Tracheal epithelial cell (primary cell): ENCODE results near the gene NPM1. TPM values are rescaled to one million over a fixed set of nuclear protein-coding genes. Genes with fewer than 3 reads are reported as not detected.

Experiments used
- total RNA-seq: library from RNA; depleted of rRNA; stranded (reverse); fragments of >200 nt; gene quantifications from 2 replicates; pipeline ENCODE4 v1.2.1, GENCODE V29; 2014

Gene NPM1, protein sequence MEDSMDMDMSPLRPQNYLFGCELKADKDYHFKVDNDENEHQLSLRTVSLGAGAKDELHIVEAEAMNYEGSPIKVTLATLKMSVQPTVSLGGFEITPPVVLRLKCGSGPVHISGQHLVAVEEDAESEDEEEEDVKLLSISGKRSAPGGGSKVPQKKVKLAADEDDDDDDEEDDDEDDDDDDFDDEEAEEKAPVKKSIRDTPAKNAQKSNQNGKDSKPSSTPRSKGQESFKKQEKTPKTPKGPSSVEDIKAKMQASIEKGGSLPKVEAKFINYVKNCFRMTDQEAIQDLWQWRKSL
- total RNA-seq, result 1,667 and 2,286 TPM in 2 replicates

DNA sequence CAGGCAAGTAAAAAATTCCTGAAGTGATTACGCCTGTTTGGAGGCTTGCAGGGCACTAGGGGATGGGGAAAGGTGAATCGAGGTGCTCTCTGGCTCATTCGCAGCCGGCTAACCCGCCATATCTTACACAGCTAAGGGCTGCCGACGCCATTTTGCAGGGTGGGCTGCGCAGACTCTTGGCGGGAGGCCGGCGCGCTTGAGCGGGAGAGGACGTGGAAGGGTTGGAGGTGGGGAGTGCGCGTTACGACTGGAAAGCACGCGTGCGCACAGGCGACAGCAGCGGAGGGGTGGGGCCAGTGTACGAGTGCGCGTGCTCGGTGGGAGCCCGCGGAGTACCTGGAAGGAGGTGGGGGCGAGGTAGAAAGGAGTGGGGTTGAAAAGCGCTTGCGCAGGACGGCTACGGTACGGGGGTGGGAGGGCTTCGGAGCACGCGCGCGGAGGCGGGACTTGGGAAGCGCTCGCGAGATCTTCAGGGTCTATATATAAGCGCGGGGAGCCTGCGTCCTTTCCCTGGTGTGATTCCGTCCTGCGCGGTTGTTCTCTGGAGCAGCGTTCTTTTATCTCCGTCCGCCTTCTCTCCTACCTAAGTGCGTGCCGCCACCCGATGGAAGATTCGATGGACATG is at the start of gene NPM1:
NPM1 (plus strand) TSS at position 505 of the 625 bp plus-strand sequence; CDS start at position 605, 100 bp downstream.

DNA sequence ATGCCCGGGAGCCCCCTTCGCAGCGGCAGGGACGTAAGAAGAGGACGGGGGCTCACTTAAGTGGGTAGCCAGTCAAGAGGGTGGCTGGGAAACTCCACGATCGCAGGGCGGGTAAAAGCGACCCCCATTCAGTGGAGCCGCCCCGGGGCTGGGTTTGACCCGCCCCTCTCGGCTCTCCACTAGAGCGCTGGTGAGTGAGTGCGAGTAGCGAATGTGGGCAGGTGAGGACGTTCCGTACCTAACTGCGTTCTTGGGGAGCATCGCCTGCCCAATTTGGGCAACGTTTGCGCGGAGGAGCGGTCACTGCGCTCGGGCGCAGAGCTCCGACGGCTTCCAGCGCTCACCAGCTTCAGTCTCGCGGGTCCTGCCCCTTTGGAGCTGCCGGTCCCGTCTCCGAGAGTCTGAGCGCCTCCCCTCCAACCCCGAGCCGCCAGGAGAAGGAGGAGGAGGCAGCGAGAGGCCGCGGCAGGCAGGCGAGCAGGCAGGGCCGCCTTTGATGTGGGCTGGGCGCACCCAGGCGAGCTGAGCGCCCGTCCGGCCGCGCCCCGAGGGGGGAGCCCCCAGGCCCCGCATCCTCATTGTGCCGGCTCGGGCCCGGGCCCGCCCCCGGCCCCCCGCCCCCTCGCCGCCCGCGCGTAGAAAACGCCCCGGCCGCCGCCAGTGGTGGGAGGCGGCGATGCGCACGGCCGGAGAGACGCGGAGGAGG is 31.5 kb downstream of the NPM1 start, which contains the start of gene FGF18:
FGF18 (plus strand) TSS at position 666 of the 706 bp plus-strand sequence. CDS start 553 bp downstream, outside the sequence.

Other genes starting within 250 kb of the NPM1 start
- 0.24 TPM in 1 of 2 replicates, not detected in the other for gene TLX3, start 78.6 kb upstream of the NPM1 start, total RNA-seq
- 0.21 and 0.24 TPM in 2 replicates for gene FGF18, start 31.8 kb downstream of the NPM1 start, total RNA-seq